Activated CD8-positive, alpha-beta memory T cell treated with anti-CD3 and anti-CD28 coated beads for 24 hours (primary cell): ENCODE measurements around the gene CDC16.

ENCODE experiments used
- DNase-seq: peaks from one replicate; pipeline ENCODE4 v3.0.0-alpha.2; 2020

The CDC16 gene

GRCh38 chr13:114304346-114305034 is 69.8 kb downstream of the CDC16 start:
- no peak for DNase-seq

- DNase-seq: no peak
These were observed 74.4 kb downstream of the CDC16 start for GRCh38 chr13:114309086-114309485.

GRCh38 chr13:114309806-114310410 is 75.2 kb downstream of the CDC16 start:
- no peak for DNase-seq

GRCh38 chr13:114310956-114311355 is 76.3 kb downstream of the CDC16 start:
- DNase-seq: no peak

- no peak for DNase-seq
These were observed 76.7 kb downstream of the CDC16 start for GRCh38 chr13:114311387-114311786.

GRCh38 chr13:114311908-114312307 is 77.2 kb downstream of the CDC16 start:
- DNase-seq: no peak

- peak; percentile 67 for DNase-seq
These were observed 78.6 kb downstream of the CDC16 start for GRCh38 chr13:114313061-114313860.

GRCh38 chr13:114314074-114314912 is 79.6 kb downstream of the CDC16 start, which contains the start of gene CHAMP1:
CHAMP1 (plus strand) TSS chr13:114314503; CDS start chr13:114323843, 9,340 bp downstream.
- peak; percentile 95 for DNase-seq

- no peak for DNase-seq
These were observed 80.5 kb downstream of the CDC16 start for GRCh38 chr13:114315074-114315785.

- no peak for DNase-seq
These were observed 83.9 kb downstream of the CDC16 start for GRCh38 chr13:114318624-114319023.

- DNase-seq: no peak
These were observed 84.8 kb downstream of the CDC16 start for GRCh38 chr13:114319441-114319913.

- DNase-seq: no peak
These were observed 85.4 kb downstream of the CDC16 start for GRCh38 chr13:114320065-114320464.

- DNase-seq: no peak
These were observed 86.6 kb downstream of the CDC16 start for GRCh38 chr13:114321256-114321655.
